ENCODE measurements around the gene SPG7.

SPG7 gene

DNA sequence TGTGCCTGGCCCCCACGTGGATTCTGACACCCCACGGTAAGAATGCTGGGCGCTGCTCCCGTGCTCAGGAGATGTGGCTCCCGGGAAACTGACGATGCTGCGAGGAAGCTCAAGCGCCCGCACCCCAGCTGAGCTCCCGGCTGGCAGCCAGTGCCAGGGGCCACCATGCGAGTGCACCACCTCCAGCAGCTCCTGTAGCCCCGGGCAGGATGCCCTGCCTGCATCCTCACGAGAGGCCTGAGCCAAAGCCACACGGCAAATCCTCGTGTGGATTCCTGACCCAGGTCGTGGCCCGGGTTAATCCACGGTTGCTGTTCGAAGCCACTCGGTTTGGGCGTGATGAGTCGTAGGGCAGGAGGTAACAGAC is 93.7 kb downstream of the SPG7 start:
- DNase-seq = no peak

DNA sequence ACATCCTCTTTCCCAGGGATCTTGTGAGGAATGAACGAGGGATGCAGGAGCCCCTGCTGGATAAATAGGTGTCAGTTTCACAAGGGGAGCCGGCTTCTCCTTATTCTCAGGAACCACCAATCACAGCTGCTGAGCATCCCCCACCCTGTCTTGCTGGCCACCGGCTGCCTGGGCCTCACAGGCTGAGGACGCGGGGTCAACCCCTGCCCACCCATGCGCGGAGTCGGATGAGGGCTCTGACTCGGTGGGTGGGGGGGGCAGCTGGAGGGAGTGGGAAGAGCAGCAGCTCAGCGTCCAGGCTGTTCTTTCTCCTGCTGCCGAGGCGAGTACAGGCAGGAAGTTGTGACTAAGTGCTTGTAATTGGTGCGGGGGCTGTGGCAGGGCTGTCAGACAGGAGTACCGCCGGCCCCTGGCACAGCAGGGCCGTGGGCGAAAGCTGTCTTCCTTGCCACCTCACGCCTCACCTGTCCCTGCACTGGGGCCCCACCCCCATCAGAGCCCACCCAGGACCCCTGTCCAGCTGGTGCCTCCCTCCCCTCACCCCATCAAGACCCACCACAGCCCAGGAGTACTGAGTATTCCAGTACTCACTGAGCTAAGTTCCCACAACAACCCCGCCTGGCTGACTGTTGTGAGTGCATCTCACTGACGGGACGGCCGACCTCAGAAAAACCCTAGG is 94.2 kb downstream of the SPG7 start:
- DNase-seq = peak; percentile 32

DNA sequence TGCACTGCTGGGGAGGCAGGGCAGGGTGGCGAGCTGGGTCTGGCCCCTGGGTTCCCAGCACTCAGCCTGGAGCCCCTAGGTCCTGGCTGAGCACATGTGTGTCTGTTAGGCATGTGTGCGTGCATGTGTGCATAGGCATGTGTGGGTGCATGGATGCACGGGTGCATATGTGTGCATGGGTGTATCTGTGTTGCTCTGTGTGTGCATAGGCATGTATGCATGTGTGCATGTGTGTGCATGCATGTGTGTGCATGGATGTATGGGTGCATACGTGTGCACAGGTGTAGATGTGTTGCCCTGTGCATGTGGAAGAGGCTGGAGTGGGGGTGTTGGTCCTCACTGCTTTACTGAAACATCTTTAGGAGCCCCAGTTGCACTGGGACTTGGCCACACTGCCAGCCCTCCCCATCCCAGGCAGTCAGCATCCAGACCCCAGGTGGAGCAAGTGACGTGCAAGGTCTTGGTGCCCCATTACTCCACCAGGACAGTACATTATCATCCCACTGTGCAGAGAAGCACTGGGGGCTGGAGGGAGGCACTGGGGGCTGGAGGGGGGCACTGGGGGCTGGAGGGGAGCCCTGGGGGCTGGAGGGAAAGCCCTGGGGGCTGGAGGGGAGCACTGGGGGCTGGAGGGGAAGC is 94.9 kb downstream of the SPG7 start:
- DNase-seq = no peak

DNA sequence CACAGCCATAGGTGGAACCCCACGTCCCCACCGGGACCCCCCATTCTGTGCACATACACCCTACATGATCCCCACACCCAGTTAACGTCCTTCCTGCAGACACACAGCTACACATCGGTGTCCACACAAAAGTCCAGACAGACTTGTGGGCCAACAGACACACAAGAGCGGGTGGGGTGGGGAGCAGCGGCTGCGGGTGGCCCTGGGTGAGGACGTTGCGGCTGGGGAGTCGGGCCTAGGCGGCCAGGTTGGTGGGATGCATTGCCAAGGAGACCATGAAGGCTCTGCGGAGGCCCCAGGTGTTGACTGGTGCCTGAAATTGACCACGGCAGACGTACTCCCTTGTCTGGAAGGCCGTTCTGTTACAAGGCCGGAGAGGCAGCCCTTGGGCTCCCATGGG is 96.6 kb downstream of the SPG7 start:
- DNase-seq = no peak

DNA sequence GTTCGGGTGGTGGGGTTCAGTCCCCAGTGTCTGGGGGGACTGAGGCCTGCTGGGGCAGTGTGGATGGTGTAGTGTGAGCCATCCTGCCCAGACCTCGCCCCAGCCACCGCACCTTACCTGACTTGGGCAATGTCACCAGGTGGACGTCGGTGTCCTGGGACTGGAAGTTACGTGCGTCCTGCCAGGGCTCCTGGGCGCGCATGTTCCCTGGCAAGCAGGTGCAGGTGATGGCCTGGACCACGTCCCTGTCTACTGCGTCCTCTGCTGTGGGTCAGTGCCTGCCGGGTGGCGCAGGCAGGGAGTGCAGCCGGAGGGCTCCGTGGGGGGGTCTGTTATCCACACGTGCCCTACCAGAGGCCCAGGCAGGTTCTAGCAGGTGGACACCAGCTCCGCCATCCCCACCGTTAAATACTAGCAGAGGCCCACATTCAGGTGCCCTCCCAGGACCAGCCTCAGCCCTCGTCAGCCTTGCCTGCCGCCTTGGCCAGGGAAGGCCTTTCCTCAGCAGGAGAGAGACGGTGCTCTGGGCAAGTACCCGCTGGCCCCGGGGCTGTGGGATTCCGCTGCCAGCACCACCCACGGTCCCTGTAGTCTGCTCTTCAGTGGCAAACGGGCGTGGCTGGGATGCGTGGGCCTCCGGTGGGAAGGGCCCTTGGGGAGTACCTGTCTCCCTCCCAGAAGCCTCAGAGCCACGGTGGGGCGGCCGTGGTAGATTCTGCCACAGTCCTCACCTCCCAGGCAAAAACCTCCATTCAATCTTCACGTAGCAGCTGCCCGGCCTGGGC is 97.2 kb downstream of the SPG7 start:
- no peak for DNase-seq

DNA sequence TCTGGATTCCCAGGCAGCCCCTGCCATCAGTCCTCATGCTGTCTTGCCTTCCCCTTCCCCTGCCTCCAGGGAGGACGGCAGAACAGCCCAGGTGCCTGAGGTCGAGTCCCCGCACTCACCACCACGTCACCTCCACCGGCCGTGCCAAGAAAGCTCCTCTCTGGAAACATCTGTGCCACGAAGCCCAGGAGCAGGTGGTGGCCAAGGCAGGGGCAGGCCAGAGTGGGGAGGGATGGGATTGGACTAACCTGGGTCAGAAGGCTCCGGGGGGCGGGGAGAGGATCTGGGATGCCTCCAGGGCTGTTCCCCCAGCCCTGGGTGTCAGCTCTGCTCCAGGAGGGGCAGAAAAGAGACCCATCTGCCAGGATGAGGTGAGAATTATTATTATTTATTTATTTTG is 97.8 kb downstream of the SPG7 start:
- DNase-seq = no peak

All from effector CD4-positive, alpha-beta T cell (primary cell).